Measurements from ENCODE around the gene TNNC2. TPM values are rescaled to one million over a fixed set of nuclear protein-coding genes. Genes with fewer than 3 reads are reported as not detected.
A peak's percentile ranks its signal among the peaks of the same experiment; 100 is the strongest.

The TNNC2 gene
- total and polyA plus RNA-seq, 2 of the 8 experiments (the other 6 are each of a cell fraction or from before 2014, with no cell fraction given), result 5.7 to 7.6 TPM

- TF ChIP-seq RAD21 (IDR thresholded peaks at IDR 0.05 in 1 of 2, conservative IDR thresholded peaks at IDR 0.05 in 1 of 2; ENCODE audit: low read depth in 2 of 2, low read length in 2 of 2), result 0 out of 4 replicates have a peak, but pooled peaks of 1 of the 2 experiments have one; percentile 4
- no peak for TF ChIP-seq MAFK (IDR thresholded peaks at IDR 0.05; ENCODE audit: low read depth, low read length)
- no peak for TF ChIP-seq HDAC6 (IDR thresholded peaks at IDR 0.05; ENCODE audit: low read depth, low read length)
- peak; percentile 60; the same call in 1 of the 2 replicates for TF ChIP-seq KDM1A (IDR thresholded peaks at IDR 0.05; ENCODE audit: borderline replicate concordance, low read length)
- TF ChIP-seq FOSL1 (IDR thresholded peaks at IDR 0.05; ENCODE audit: insufficient read depth, low read depth, low read length), result no peak
- TF ChIP-seq SIRT6 (IDR thresholded peaks at IDR 0.05; ENCODE audit: low read length), result no peak
- TF ChIP-seq JUN (IDR thresholded peaks at IDR 0.05; ENCODE audit: low read depth, low read length), result no peak
- TF ChIP-seq RXRA (IDR thresholded peaks at IDR 0.05; ENCODE audit: insufficient read depth, low read depth, low read length), result no peak
- peak in 1 of 2 experiments; percentile 58; a peak in 1 of 3 replicates for TF ChIP-seq POLR2A (IDR thresholded peaks at IDR 0.05; ENCODE audit: control extremely low read depth in 1 of 2, low read depth in 2 of 2, low read length in 2 of 2)
- TF ChIP-seq CBX5 (IDR thresholded peaks at IDR 0.05; ENCODE audit: low read depth, low read length), result no peak
- TF ChIP-seq CBX8 (IDR thresholded peaks at IDR 0.05; ENCODE audit: borderline replicate concordance, low read depth, low read length), result no peak
- TF ChIP-seq SUZ12 (IDR thresholded peaks at IDR 0.05; ENCODE audit: low read length), result no peak
- no peak for TF ChIP-seq BCL11A (IDR thresholded peaks at IDR 0.05; ENCODE audit: low read depth in 2 of 2, low read length in 2 of 2)
- TF ChIP-seq YY1 (IDR thresholded peaks at IDR 0.05; ENCODE audit: low read depth, low read length), result 0 out of 2 replicates have a peak, but pooled peaks have one; percentile 28
- no peak for TF ChIP-seq EGR1 (IDR thresholded peaks at IDR 0.05; ENCODE audit: borderline replicate concordance, low read depth, low read length)
- no peak for TF ChIP-seq SIX5 (IDR thresholded peaks at IDR 0.05; ENCODE audit: low read depth, low read length)
- peak in 1 of 2 experiments; percentile 14; a peak in 1 of 3 replicates for TF ChIP-seq EP300 (IDR thresholded peaks at IDR 0.05; ENCODE audit: borderline replicate concordance in 1 of 2, low read depth in 2 of 2, low read length in 2 of 2)
- TF ChIP-seq SRF (IDR thresholded peaks at IDR 0.05; ENCODE audit: low read depth, low read length), result no peak
- no peak for TF ChIP-seq MAX (IDR thresholded peaks at IDR 0.05)
- peak; percentile 76 for TF ChIP-seq CEBPB (IDR thresholded peaks at IDR 0.05; ENCODE audit: low read depth, low read length)
- no peak for TF ChIP-seq TCF12 (IDR thresholded peaks at IDR 0.05; ENCODE audit: low read depth, low read length)
- TF ChIP-seq ASH2L (IDR thresholded peaks at IDR 0.05; ENCODE audit: low read length), result no peak
- TF ChIP-seq CHD1 (IDR thresholded peaks at IDR 0.05; ENCODE audit: low read depth, low read length), result no peak
These were observed 6.1 kb upstream of the TNNC2 start, which contains the start of gene SNX21 (continued) for GRCh38 chr20:45833030-45833882.

Data from H1 (cell line).